Adrenal gland (tissue), 19 donors: ENCODE measurements around the gene KRTAP12-3. TPM values are rescaled to one million over a fixed set of nuclear protein-coding genes. Genes with fewer than 3 reads are reported as not detected.
"Not testable (repeated sequence)": the region's sequence is repeated elsewhere in the genome, so short reads cannot be mapped to it uniquely, and the experiment has no call there.

Experiments
- DNase-seq, 7 donors: peaks; one replicate each; pipeline ENCODE4 v3.0.0-alpha.2; 2019 to 2020
- H3K27ac ChIP-seq, 5 donors: fragments of 200-600 bp; sonication (generic) in 4 of 5; 1 replicate in 3 of 5; 2 replicates in 2 of 5; pipeline versions ENCODE4 v1.5.1 to v1.8.0; 2016 to 2020; ENCODE audit warnings: mild to moderate bottlenecking in 1 of 5
- H3K27me3 ChIP-seq: fragments of 200-600 bp; 2 replicates; pipeline ENCODE4 v1.8.0; 2021
- H3K36me3 ChIP-seq, 2 donors: fragments of 200-600 bp; replicated peaks in 1 of 2; 1 replicate in 1 of 2; 2 replicates in 1 of 2; pipeline versions ENCODE4 v1.5.1 to v1.8.0; 2018 to 2022
- H3K4me1 ChIP-seq, 2 donors: fragments of 200-600 bp; replicated peaks in 1 of 2; 1 replicate in 1 of 2; 2 replicates in 1 of 2; pipeline versions ENCODE4 v1.5.1 to v1.8.0; 2018 to 2021
- H3K4me3 ChIP-seq, 4 donors: fragments of 200-600 bp; sonication (generic) in 3 of 4; one replicate each; pipeline ENCODE4 v1.5.1; 2016 to 2018
- H3K9me3 ChIP-seq, 3 donors: fragments of 200-600 bp; sonication (generic) in 1 of 3; replicated peaks in 1 of 3; 1 replicate in 2 of 3; 2 replicates in 1 of 3; pipeline versions ENCODE4 v1.5.1 to v1.8.0; 2016 to 2021
- CTCF ChIP-seq, 6 experiments: fragments of 450-650 bp in 4 of 6; fragments of 200-600 bp in 2 of 6; sonication (generic) in 1 of 6; IDR thresholded peaks; 1 replicate in 5 of 6; 2 replicates in 1 of 6; pipeline versions ENCODE4 v1.5.1 to v1.8.0; 2016 to 2021; ENCODE audit warnings: antibody characterized with exemption in 6 of 6, mild to moderate bottlenecking in 2 of 6, moderate library complexity in 1 of 6
- POLR2A ChIP-seq, 2 donors: fragments of 450-650 bp; IDR thresholded peaks; one replicate each; pipeline ENCODE4 v1.6.1; 2017; ENCODE audit warnings: antibody characterized with exemption in 2 of 2, mild to moderate bottlenecking in 2 of 2, moderate library complexity in 1 of 2
- WGBS, 4 donors: extraction: QIAGEN DNeasy Blood & Tissue Kit in 2 of 4; methylation state at CpG; one replicate each; pipeline versions ENCODE4 v1.1.5 to v1.1.7; 2013 to 2017; 5-methylcytosine and 5-hydroxymethylcytosine counted together
- intact Hi-C, 2 donors: fragments of 100-400 bp; cut with DNase I; formaldehyde crosslinking; loops; one replicate each; pipeline versions ENCODE4 v1.14.1 to v1.15.0; 2022 to 2023
- long read RNA-seq, 10 donors: library from polyadenylated mRNA in 3 of 10; unstranded in 2 of 10; stranded (forward) in 1 of 10; transcript quantifications; one replicate each; pipeline ENCODE4 v2.0.0 and lab custom pipeline, GENCODE V29; 2021 to 2026
- polyA plus RNA-seq, 3 donors: library from polyadenylated mRNA; stranded (reverse); fragments of 200-250 nt in 2 of 3; fragments of 350-450 nt in 1 of 3; fragmentation: Illumina TruSeq in 1 of 3; extraction: RNeasy Lipid Tissue Mini Kit (QIAGEN cat#74804) in 1 of 3; gene quantifications; one replicate each; pipeline ENCODE4 v1.2.3, GENCODE V29; 2013 to 2014
- total RNA-seq, 9 donors: library from RNA; depleted of rRNA in 4 of 9; stranded (reverse); fragments of >200 nt in 4 of 9; fragments of 120-200 nt in 1 of 9; fragmentation: NEBNext Ultra II Directional in 1 of 9; extraction: Animal tissue kit (Norgen Biotek cat#: 25700) in 1 of 9; gene quantifications; one replicate each; pipeline versions ENCODE4 v1.1.0 to v1.2.4, GENCODE V29; 2013 to 2023
- donor health status: healthy with polysubstance abuse.
- donor health status: Bipolar disorder and iron deficiency.
- donor health status: DM: yes; HTN: yes; CAD: no.
- donor health status: DM: no; HTN: no; CAD: no.
- donor health status: DM: no; HTN: no; CAD: no.
- donor health status: DM: yes; HTN: yes; CAD: no.

KRTAP12-3 gene
- total RNA-seq (not detected), polyA plus RNA-seq (not detected)
- long read RNA-seq, donor 1: 0 reads
- long read RNA-seq, donor 2: 0 reads
- long read RNA-seq, donor 3: 0 reads
- long read RNA-seq, donor 4: 0 reads
- long read RNA-seq, donor 5: 0 reads
- long read RNA-seq, donor 6: 0 reads
- long read RNA-seq, donor 7: 0 reads
- long read RNA-seq, donor 8: 0 reads
- long read RNA-seq, donor 9: 0 reads
- long read RNA-seq, donor 10: 0 reads

- no peaks in the 10 kb centered on the region for H3K4me1 ChIP-seq
- H3K27me3 ChIP-seq: peaks cover 3% of the 10 kb centered on the region
- DNase-seq: no peak
- TF ChIP-seq POLR2A (IDR thresholded peaks at IDR 0.05) (no peak), CTCF (IDR thresholded peaks at IDR 0.05) (no peak)
- H3K36me3 ChIP-seq: no peaks in the 10 kb centered on the region
- no peak within 1 kb of the TSS for H3K4me3 ChIP-seq
- no peaks in the 10 kb centered on the region for H3K9me3 ChIP-seq
- WGBS, 4 donors: 67 to 78% (median 73%) methylated on average over 17 to 26 of the region's 26 CpGs
- intact Hi-C loops: no loop called here
- H3K27ac ChIP-seq: no peak within 1 kb of the TSS
Measured at GRCh38 chr21:44657635-44658540, at the start of gene KRTAP12-3. TSS of gene KRTAP12-3 (plus strand) at chr21:44657932. CDS start at chr21:44657980, 48 bp downstream.

- Histone ChIP-seq H3K27me3 (no peaks in the 10 kb centered on the region), H3K27ac (no peak overlapping the region), H3K4me1 (no peaks in the 10 kb centered on the region), H3K4me3 (no peak overlapping the region), H3K36me3 (no peaks in the 10 kb centered on the region), H3K9me3 (no peaks in the 10 kb centered on the region)
- TF ChIP-seq POLR2A (IDR thresholded peaks at IDR 0.05) (no peak), CTCF (IDR thresholded peaks at IDR 0.05) (no peak)
- DNase-seq: no peak
- intact Hi-C loops: no loop called here
Measured at GRCh38 chr21:44609193-44609592, 48.5 kb upstream of the KRTAP12-3 start.

- 86 to 91% (median 87%) methylated on average over 4 to 7 of the region's 7 CpGs for WGBS, 4 donors
Measured at GRCh38 chr21:44610157-44610843, 47.4 kb upstream of the KRTAP12-3 start.

GRCh38 chr21:44611551-44611950 is 46.2 kb upstream of the KRTAP12-3 start:
- Histone ChIP-seq H3K4me1 (no peaks in the 10 kb centered on the region), H3K36me3 (no peaks in the 10 kb centered on the region), H3K27ac (no peak overlapping the region), H3K4me3 (no peak overlapping the region), H3K27me3 (no peaks in the 10 kb centered on the region), H3K9me3 (no peaks in the 10 kb centered on the region)
- 60 to 85% (median 76%) methylated on average over 3 to 4 of the region's 4 CpGs for WGBS, 4 donors
- TF ChIP-seq POLR2A (IDR thresholded peaks at IDR 0.05) (no peak), CTCF (IDR thresholded peaks at IDR 0.05) (no peak)
- DNase-seq: no peak
- intact Hi-C loops: no loop called here

More at GRCh38 chr21:44610157-44610843, 47.4 kb upstream of the KRTAP12-3 start:
- H3K36me3 ChIP-seq, H3K27me3 ChIP-seq, DNase-seq, intact Hi-C loops, H3K4me3 ChIP-seq, H3K27ac ChIP-seq, H3K4me1 ChIP-seq, H3K9me3 ChIP-seq: not testable (repeated sequence)
